ENCODE data around the gene DGCR6.
"Not testable (repeated sequence)": the region's sequence is repeated elsewhere in the genome, so short reads cannot be mapped to it uniquely, and the experiment has no call there.

DGCR6 gene

DNA sequence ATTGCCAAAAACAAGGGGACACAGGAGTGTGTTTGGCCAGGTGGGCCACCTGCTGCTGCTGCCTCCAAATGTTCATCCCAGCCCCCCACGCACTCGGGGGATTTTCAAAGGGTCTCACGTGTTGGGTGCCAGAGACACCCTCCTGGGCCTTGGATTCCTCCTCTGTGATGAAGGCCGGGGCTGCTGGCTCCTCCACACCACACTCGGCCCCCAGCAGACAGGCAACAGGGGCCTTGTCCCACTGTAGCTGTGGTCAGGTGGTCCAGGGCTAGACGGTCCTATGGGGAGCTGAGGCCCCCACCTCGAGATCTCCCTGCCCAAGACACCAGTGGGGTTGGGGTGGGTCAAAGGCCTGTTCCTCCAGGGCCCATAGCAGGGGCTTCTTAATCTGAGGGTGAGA is 55.1 kb downstream of the DGCR6 start:
- not testable (repeated sequence) for DNase-seq

Data from activated gamma-delta T cell (primary cell).